Measurements from ENCODE around the gene ZBTB21.

ZBTB21 gene

DNA sequence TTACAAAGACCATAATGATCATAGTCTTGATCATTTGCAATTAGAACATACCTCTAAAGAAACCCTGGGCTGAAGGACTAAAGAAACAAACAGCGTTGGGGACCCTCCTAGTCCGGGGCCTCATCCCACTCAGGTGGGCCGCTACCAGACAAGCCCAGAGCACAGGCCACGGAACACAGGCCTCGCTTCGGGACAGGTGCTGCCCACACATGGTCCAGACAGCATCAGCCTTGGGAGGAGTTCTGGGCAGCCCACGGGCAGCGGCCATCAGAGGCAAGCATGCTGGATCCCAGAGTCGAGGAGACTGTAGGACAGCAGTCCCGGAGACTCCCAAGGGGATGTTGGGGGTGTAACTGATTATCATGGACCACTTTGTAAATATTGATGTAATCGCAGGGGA lies 61.3 kb downstream of the ZBTB21 start:
- Histone ChIP-seq H3K79me2 (ENCODE audit: low read length) (no peaks in the 10 kb centered on the region), H3K36me3 (replicated peaks; ENCODE audit: insufficient read depth, low read length) (no peaks in the 10 kb centered on the region), H3K9me3 (replicated peaks; ENCODE audit: insufficient read depth, low read length) (no peaks in the 10 kb centered on the region), H3K27me3 (replicated peaks; ENCODE audit: insufficient read depth, low read length) (no peaks in the 10 kb centered on the region), H3K9ac (ENCODE audit: low read length) (no peak overlapping the region), H3F3A (ENCODE audit: insufficient read depth, low read length) (no peaks in the 10 kb centered on the region), H3K4me1 (ENCODE audit: low read length) (no peaks in the 10 kb centered on the region), H3K4me3 (ENCODE audit: low read length) (no peak overlapping the region), H4K20me1 (ENCODE audit: insufficient read depth, low read length) (no peaks in the 10 kb centered on the region), H2AFZ (ENCODE audit: low read length) (no peak overlapping the region), H3K9me2 (replicated peaks; ENCODE audit: insufficient read depth, low read length) (no peaks in the 10 kb centered on the region), H3K27ac (ENCODE audit: low read length) (no peak overlapping the region), H3K4me2 (ENCODE audit: low read depth, low read length) (no peak overlapping the region)
- DNase-seq, result no peak
- TF ChIP-seq EZH2 (optimal IDR thresholded peaks at IDR 0.05; ENCODE audit: low read depth, low read length) (no peak), EZH2phosphoT487 (IDR thresholded peaks at IDR 0.05; ENCODE audit: low read length) (no peak)
- TF ChIP-seq, protein P1, sequence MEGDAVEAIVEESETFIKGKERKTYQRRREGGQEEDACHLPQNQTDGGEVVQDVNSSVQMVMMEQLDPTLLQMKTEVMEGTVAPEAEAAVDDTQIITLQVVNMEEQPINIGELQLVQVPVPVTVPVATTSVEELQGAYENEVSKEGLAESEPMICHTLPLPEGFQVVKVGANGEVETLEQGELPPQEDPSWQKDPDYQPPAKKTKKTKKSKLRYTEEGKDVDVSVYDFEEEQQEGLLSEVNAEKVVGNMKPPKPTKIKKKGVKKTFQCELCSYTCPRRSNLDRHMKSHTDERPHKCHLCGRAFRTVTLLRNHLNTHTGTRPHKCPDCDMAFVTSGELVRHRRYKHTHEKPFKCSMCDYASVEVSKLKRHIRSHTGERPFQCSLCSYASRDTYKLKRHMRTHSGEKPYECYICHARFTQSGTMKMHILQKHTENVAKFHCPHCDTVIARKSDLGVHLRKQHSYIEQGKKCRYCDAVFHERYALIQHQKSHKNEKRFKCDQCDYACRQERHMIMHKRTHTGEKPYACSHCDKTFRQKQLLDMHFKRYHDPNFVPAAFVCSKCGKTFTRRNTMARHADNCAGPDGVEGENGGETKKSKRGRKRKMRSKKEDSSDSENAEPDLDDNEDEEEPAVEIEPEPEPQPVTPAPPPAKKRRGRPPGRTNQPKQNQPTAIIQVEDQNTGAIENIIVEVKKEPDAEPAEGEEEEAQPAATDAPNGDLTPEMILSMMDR (IDR thresholded peaks at IDR 0.05; ENCODE audit: low read length), result no peak

DNA sequence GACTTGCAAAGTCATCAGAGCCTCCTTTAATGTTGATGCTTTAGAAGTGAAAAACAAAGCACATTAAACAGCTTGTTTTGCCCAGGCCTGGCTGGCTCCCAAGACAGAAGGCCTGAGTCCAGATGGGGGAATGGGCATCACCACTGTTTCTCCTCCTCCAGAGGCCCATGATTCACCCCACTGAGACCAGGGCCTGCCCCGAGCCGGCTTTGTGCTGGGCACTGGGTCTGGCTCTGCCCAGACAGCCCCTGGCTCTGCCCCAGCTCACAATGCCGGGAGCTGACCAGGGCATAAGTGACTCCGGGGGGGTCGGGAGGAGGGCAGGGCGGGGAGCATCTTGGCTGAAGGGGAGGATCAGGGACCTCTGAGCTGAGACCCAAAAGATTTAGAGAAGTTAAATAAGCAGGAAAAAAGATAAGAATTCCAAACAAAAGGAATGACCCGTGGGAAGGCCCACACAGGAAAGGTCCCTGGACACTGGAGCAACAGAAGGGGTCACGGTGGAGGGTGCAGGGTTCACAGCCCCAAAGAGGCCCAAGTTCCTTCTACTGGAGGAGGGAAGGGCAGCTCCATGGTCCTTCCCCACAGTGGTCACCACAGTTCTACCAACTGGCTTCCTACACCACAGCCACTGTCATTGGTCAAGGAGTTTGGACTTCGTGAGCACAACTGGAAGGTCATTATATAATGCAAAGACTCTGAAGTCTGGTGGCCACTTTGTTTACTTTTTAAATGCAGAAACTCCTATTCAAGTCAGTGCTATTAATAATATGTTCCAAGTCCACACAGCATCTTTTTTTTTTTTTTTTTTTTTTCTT lies 61.9 kb downstream of the ZBTB21 start:
- no peak overlapping the region for H3K27ac ChIP-seq (ENCODE audit: low read length)

DNA sequence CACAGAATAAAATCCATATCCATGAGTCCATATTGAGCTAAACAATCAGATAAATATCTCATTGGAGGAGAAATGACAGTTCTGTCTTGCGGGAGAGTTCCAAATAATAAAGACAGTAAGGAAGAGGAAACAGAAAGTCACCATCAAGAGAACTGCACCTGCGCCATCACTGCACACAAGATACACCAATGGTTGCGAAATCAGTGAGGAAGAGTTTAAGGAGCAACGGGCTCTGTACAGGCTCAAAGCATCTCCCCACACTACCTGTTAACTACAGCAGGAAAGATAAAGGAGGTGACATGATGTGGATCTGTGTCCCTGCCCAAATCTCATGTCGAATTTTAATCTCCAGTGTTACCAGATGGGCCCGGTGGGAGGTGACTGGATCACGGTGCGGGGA lies 64.2 kb downstream of the ZBTB21 start:
- TF ChIP-seq EZH2phosphoT487 (IDR thresholded peaks at IDR 0.05; ENCODE audit: low read length) (no peak), EZH2 (optimal IDR thresholded peaks at IDR 0.05; ENCODE audit: low read depth, low read length) (no peak)
- TF ChIP-seq, protein P1 (IDR thresholded peaks at IDR 0.05; ENCODE audit: low read length), result no peak
- Histone ChIP-seq H3K4me2 (ENCODE audit: low read depth, low read length) (no peak overlapping the region), H3K27ac (ENCODE audit: low read length) (no peak overlapping the region), H3K9me3 (replicated peaks; ENCODE audit: insufficient read depth, low read length) (no peaks in the 10 kb centered on the region), H3F3A (ENCODE audit: insufficient read depth, low read length) (no peaks in the 10 kb centered on the region), H3K9me2 (replicated peaks; ENCODE audit: insufficient read depth, low read length) (no peaks in the 10 kb centered on the region), H3K4me3 (ENCODE audit: low read length) (no peak overlapping the region), H3K27me3 (replicated peaks; ENCODE audit: insufficient read depth, low read length) (no peaks in the 10 kb centered on the region), H4K20me1 (ENCODE audit: insufficient read depth, low read length) (no peaks in the 10 kb centered on the region), H3K9ac (ENCODE audit: low read length) (no peak overlapping the region), H2AFZ (ENCODE audit: low read length) (no peak overlapping the region), H3K4me1 (ENCODE audit: low read length) (no peaks in the 10 kb centered on the region), H3K79me2 (ENCODE audit: low read length) (no peaks in the 10 kb centered on the region), H3K36me3 (replicated peaks; ENCODE audit: insufficient read depth, low read length) (no peaks in the 10 kb centered on the region)
- DNase-seq, result no peak

More for the DNA sequence above, 61.9 kb downstream of the ZBTB21 start:
- Histone ChIP-seq H3K4me1 (ENCODE audit: low read length) (no peaks in the 10 kb centered on the region), H3K4me3 (ENCODE audit: low read length) (no peak overlapping the region), H3K9ac (ENCODE audit: low read length) (no peak overlapping the region), H3K4me2 (ENCODE audit: low read depth, low read length) (no peak overlapping the region), H2AFZ (ENCODE audit: low read length) (no peak overlapping the region), H3K9me3 (replicated peaks; ENCODE audit: insufficient read depth, low read length) (no peaks in the 10 kb centered on the region), H3K9me2 (replicated peaks; ENCODE audit: insufficient read depth, low read length) (no peaks in the 10 kb centered on the region), H3F3A (ENCODE audit: insufficient read depth, low read length) (no peaks in the 10 kb centered on the region), H3K27me3 (replicated peaks; ENCODE audit: insufficient read depth, low read length) (no peaks in the 10 kb centered on the region), H3K36me3 (replicated peaks; ENCODE audit: insufficient read depth, low read length) (no peaks in the 10 kb centered on the region), H3K79me2 (ENCODE audit: low read length) (no peaks in the 10 kb centered on the region), H4K20me1 (ENCODE audit: insufficient read depth, low read length) (no peaks in the 10 kb centered on the region)
- DNase-seq, result no peak
- TF ChIP-seq, protein P1 (IDR thresholded peaks at IDR 0.05; ENCODE audit: low read length), result no peak
- TF ChIP-seq EZH2phosphoT487 (IDR thresholded peaks at IDR 0.05; ENCODE audit: low read length), result no peak
- TF ChIP-seq EZH2 (optimal IDR thresholded peaks at IDR 0.05; ENCODE audit: low read depth, low read length), result no peak

Measured in MM.1S (cell line).